IMR-90 (cell line): Measurements from ENCODE around the gene MRTFB. TPM values are rescaled to one million over a fixed set of nuclear protein-coding genes. Genes with fewer than 3 reads are reported as not detected.

Experiments used
- ATAC-seq: fragments of 200-7000 bp; cut with Tn5 transposase; 2 replicates; pipeline ENCODE4 v1.9.1; 2020; ENCODE audit warnings: low read depth, mild to moderate bottlenecking, moderate library complexity
- BruUV-seq: library from RNA; stranded (reverse); fragments of 400-500 nt; replicated peaks from 2 replicates; lab custom pipeline; 2021; lab: Mats Ljungman, UMichigan
- CTCF ChIA-PET: fragments of 300-600 bp; formaldehyde crosslinking; extraction: SDS; loops from one replicate; lab custom pipeline; 2021; ENCODE audit warnings: antibody characterized with exemption; lab: Yijun Ruan, JAX
- POLR2A ChIA-PET: fragments of 300-600 bp; sonication (Branson Sonifier 250); formaldehyde crosslinking; loops from one replicate; lab custom pipeline; 2022; ENCODE audit warnings: antibody characterized with exemption; ENCODE audit not compliant: unreplicated experiment; lab: Charles Lee
- DNase-seq: peaks from one replicate; pipeline ENCODE4 v3.0.0; 2013
- H2AFZ ChIP-seq: replicated peaks from 2 replicates; pipeline ENCODE3; 2013; ENCODE audit warnings: low read length, mild to moderate bottlenecking; ENCODE audit not compliant: poor library complexity
- H2AK5ac ChIP-seq: 2 replicates; pipeline ENCODE4 v1.6.1; 2013; ENCODE audit warnings: low read depth, low read length, inconsistent platforms
- H2AK9ac ChIP-seq: replicated peaks from 2 replicates; pipeline ENCODE3; 2013; ENCODE audit warnings: mild to moderate bottlenecking, low read depth, low read length, moderate library complexity; ENCODE audit not compliant: poor library complexity
- H2BK120ac ChIP-seq: 2 replicates; pipeline ENCODE4 v1.6.1; 2013; ENCODE audit warnings: low read depth, low read length, inconsistent platforms
- H2BK15ac ChIP-seq: 3 replicates; pipeline ENCODE4 v1.6.1; 2013; ENCODE audit warnings: low read depth, low read length, inconsistent platforms
- H2BK20ac ChIP-seq: 2 replicates; pipeline ENCODE4 v1.6.1; 2013; ENCODE audit warnings: low read depth, mild to moderate bottlenecking, inconsistent platforms, low read length, moderate library complexity
- H2BK5ac ChIP-seq: 2 replicates; pipeline ENCODE4 v1.6.1; 2013; ENCODE audit warnings: mild to moderate bottlenecking, low read depth, low read length, inconsistent platforms; ENCODE audit not compliant: poor library complexity, severe bottlenecking
- H3K14ac ChIP-seq: replicated peaks from 2 replicates; pipeline ENCODE4 v1.6.1; 2013; ENCODE audit warnings: low read depth, low read length, inconsistent platforms
- H3K18ac ChIP-seq: 2 replicates; pipeline ENCODE4 v1.6.1; 2013; ENCODE audit warnings: low read depth, low read length, control low read depth
- H3K23ac ChIP-seq: 2 replicates; pipeline ENCODE4 v1.6.1; 2013; ENCODE audit warnings: low read depth, low read length, inconsistent platforms
- H3K27ac ChIP-seq: 2 replicates; pipeline ENCODE4 v1.5.1; 2013; ENCODE audit warnings: mild to moderate bottlenecking, control low read depth, low read length; ENCODE audit not compliant: insufficient read depth
- H3K27me3 ChIP-seq: 2 replicates; pipeline ENCODE4 v1.6.1; 2013; ENCODE audit warnings: low read length; ENCODE audit not compliant: control insufficient read depth, insufficient read depth
- H3K36me3 ChIP-seq: 2 replicates; pipeline ENCODE4 v1.6.1; 2013; ENCODE audit warnings: low read length, mixed read lengths; ENCODE audit not compliant: control insufficient read depth, insufficient read depth
- H3K4ac ChIP-seq: 2 replicates; pipeline ENCODE4 v1.6.1; 2013; ENCODE audit warnings: low read depth, low read length, inconsistent platforms
- H3K4me1 ChIP-seq: 2 replicates; pipeline ENCODE4 v1.6.1; 2013; ENCODE audit warnings: low read length, mixed read lengths; ENCODE audit not compliant: control insufficient read depth, insufficient read depth
- H3K4me2 ChIP-seq: 2 replicates; pipeline ENCODE4 v1.6.1; 2013; ENCODE audit warnings: low read depth, mild to moderate bottlenecking, control low read depth, low read length, moderate library complexity
- H3K4me3 ChIP-seq: 2 replicates; pipeline ENCODE4 v1.5.1; 2013; ENCODE audit warnings: low read depth, mild to moderate bottlenecking, control low read depth, low read length, moderate library complexity; ENCODE audit not compliant: insufficient read depth
- H3K56ac ChIP-seq: 2 replicates; pipeline ENCODE4 v1.6.1; 2013; ENCODE audit warnings: low read length, inconsistent platforms; ENCODE audit not compliant: insufficient read depth; ENCODE audit errors: extremely low read depth
- H3K79me1 ChIP-seq, 2 experiments: 2 replicates each; pipeline ENCODE4 v1.6.1; 2013; ENCODE audit warnings: low read length in 2 of 2, inconsistent platforms in 1 of 2, low read depth in 1 of 2
- H3K9ac ChIP-seq: 2 replicates; pipeline ENCODE4 v1.6.1; 2013; ENCODE audit warnings: low read depth, low read length, control low read depth
- H3K9me1 ChIP-seq: 2 replicates; pipeline ENCODE4 v1.6.1; 2013; ENCODE audit warnings: low read length, inconsistent platforms; ENCODE audit not compliant: insufficient read depth
- H3K9me3 ChIP-seq: 2 replicates; pipeline ENCODE4 v1.6.1; 2013; ENCODE audit warnings: low read length; ENCODE audit not compliant: control insufficient read depth, insufficient read depth
- H4K20me1 ChIP-seq: 2 replicates; pipeline ENCODE4 v1.6.1; 2013; ENCODE audit warnings: low read length, inconsistent platforms; ENCODE audit not compliant: insufficient read depth
- H4K5ac ChIP-seq: 2 replicates; pipeline ENCODE4 v1.6.1; 2013; ENCODE audit warnings: mild to moderate bottlenecking, low read depth, low read length, control low read depth
- H4K8ac ChIP-seq, 2 experiments: 2 replicates each; pipeline ENCODE4 v1.6.1; 2013; ENCODE audit warnings: low read depth in 2 of 2, low read length in 2 of 2, control low read depth in 1 of 2, inconsistent platforms in 1 of 2
- H4K91ac ChIP-seq: 2 replicates; pipeline ENCODE4 v1.6.1; 2013; ENCODE audit warnings: low read depth, low read length, inconsistent platforms; ENCODE audit not compliant: insufficient read depth
- BHLHE40 ChIP-seq: fragments of 150-350 bp; IDR thresholded peaks from 2 replicates; pipeline ENCODE4 v1.6.1; 2016; ENCODE audit warnings: mild to moderate bottlenecking, low read depth, low read length
- CEBPB ChIP-seq: IDR thresholded peaks from 2 replicates; pipeline ENCODE4 v1.6.1; 2012; ENCODE audit warnings: low read depth, low read length, improper control_type of control experiment
- CHD1 ChIP-seq: IDR thresholded peaks from 2 replicates; pipeline ENCODE4 v1.6.1; 2012; ENCODE audit warnings: low read depth, low read length, improper control_type of control experiment
- FOS ChIP-seq: fragments of 150-350 bp; IDR thresholded peaks from 2 replicates; pipeline ENCODE4 v1.6.1; 2016; ENCODE audit warnings: low read depth, low read length
- MAFK ChIP-seq: IDR thresholded peaks from 2 replicates; pipeline ENCODE4 v1.6.1; 2012; ENCODE audit warnings: low read depth, low read length, improper control_type of control experiment
- MAZ ChIP-seq: IDR thresholded peaks from 2 replicates; pipeline ENCODE4 v1.6.1; 2012; ENCODE audit warnings: low read depth, mild to moderate bottlenecking, low read length, improper control_type of control experiment, moderate library complexity, borderline replicate concordance
- MXI1 ChIP-seq: IDR thresholded peaks from 2 replicates; pipeline ENCODE4 v1.6.1; 2012; ENCODE audit warnings: low read depth, mild to moderate bottlenecking, low read length, moderate library complexity, borderline replicate concordance
- NFE2L2 ChIP-seq: fragments of 150-350 bp; IDR thresholded peaks from 2 replicates; pipeline ENCODE4 v1.6.1; 2016; ENCODE audit warnings: low read depth, mild to moderate bottlenecking, low read length
- POLR2A ChIP-seq: IDR thresholded peaks from 2 replicates; pipeline ENCODE4 v1.6.1; 2012; ENCODE audit warnings: mild to moderate bottlenecking, low read depth, low read length
- RCOR1 ChIP-seq: IDR thresholded peaks from 2 replicates; pipeline ENCODE4 v1.6.1; 2012; ENCODE audit warnings: mild to moderate bottlenecking, low read length, improper control_type of control experiment; ENCODE audit not compliant: insufficient replicate concordance
- RFX5 ChIP-seq: IDR thresholded peaks from 2 replicates; pipeline ENCODE4 v1.8.0; 2012; ENCODE audit warnings: low read depth, mild to moderate bottlenecking, low read length, moderate library complexity
- SMC3 ChIP-seq: fragments of 150-350 bp; IDR thresholded peaks from 2 replicates; pipeline ENCODE4 v1.6.1; 2016; ENCODE audit warnings: low read depth, mild to moderate bottlenecking, antibody characterized with exemption, low read length, moderate library complexity
- WGBS, 2 experiments: methylation state at CpG; one replicate each; pipeline versions ENCODE4 v1.1.5 to v1.1.7; 2013; ENCODE audit warnings: missing lambda C conversion rate in 2 of 2; ENCODE audit not compliant: insufficient read length in 1 of 2; ENCODE audit errors: extremely low coverage in 2 of 2; 5-methylcytosine and 5-hydroxymethylcytosine counted together
- dilution Hi-C: fragments of 300-500 bp; cut with HindIII; formaldehyde crosslinking; loops from one replicate; pipeline ENCODE4 v1.14.3; 2018; ENCODE audit warnings: low sequenced_read_pairs; ENCODE audit not compliant: unreplicated experiment
- in situ Hi-C: fragments of 300-500 bp; cut with MboI; formaldehyde crosslinking; loops from 3 replicates; pipeline ENCODE4 v1.14.3; 2019; ENCODE audit warnings: low sequenced_read_pairs, inconsistent platforms, mixed read lengths
- intact Hi-C: fragments of 100-400 bp; cut with micrococcal nuclease; formaldehyde crosslinking; loops from 2 replicates; pipeline ENCODE4 v1.10.0; 2022
- polyA plus RNA-seq, 3 experiments: library from polyadenylated mRNA; depleted of rRNA; stranded (reverse); fragments of >200 nt; gene quantifications; 2 replicates each; pipeline ENCODE4 v1.2.3, GENCODE V29; 2012; ENCODE audit warnings: low replicate concordance in 1 of 3
- total RNA-seq: library from RNA; depleted of rRNA; stranded (reverse); fragments of >200 nt; gene quantifications from 2 replicates; pipeline ENCODE4 v1.2.3, GENCODE V29; 2012
- TF ChIP-seq, protein P1 (sequence below): conservative IDR thresholded peaks from 2 replicates; pipeline ENCODE4 v1.5.1; 2012; ENCODE audit warnings: mild to moderate bottlenecking, low read depth, low read length, improper control_type of control experiment
- TF ChIP-seq, protein P2 (sequence below): fragments of 150-350 bp; IDR thresholded peaks from 2 replicates; pipeline ENCODE4 v1.6.1; 2016; ENCODE audit warnings: low read depth, mild to moderate bottlenecking, low read length, moderate library complexity, borderline replicate concordance
- TF ChIP-seq, protein P3 (sequence below): fragments of 150-350 bp; IDR thresholded peaks from 2 replicates; pipeline ENCODE4 v1.6.1; 2017; ENCODE audit warnings: mild to moderate bottlenecking, antibody characterized with exemption, low read length, low read depth

Gene MRTFB
- total and polyA plus RNA-seq, 2 of the 4 experiments (the other 2 are of a cell fraction): 4.4 to 5.4 TPM

DNA sequence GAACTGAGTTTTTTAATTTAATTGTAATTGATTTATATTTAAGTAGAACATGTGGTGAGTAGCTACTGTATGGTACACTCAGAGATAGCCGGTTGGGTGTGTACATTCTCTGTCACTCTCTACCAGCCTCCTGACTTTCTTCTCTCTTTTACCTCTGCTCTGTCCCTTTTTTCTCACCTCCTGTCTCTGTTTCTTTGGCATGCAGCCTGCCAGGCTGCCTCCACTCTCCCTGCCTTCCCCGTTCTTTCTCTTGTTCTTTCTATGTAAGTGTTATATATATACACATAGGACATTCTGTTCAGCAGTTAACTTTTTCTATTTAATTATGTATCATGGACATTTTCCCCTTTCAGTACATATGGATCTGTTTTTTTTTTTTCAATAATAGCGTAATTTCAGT lies 50.8 kb downstream of the MRTFB start:
- TF ChIP-seq, protein P1, sequence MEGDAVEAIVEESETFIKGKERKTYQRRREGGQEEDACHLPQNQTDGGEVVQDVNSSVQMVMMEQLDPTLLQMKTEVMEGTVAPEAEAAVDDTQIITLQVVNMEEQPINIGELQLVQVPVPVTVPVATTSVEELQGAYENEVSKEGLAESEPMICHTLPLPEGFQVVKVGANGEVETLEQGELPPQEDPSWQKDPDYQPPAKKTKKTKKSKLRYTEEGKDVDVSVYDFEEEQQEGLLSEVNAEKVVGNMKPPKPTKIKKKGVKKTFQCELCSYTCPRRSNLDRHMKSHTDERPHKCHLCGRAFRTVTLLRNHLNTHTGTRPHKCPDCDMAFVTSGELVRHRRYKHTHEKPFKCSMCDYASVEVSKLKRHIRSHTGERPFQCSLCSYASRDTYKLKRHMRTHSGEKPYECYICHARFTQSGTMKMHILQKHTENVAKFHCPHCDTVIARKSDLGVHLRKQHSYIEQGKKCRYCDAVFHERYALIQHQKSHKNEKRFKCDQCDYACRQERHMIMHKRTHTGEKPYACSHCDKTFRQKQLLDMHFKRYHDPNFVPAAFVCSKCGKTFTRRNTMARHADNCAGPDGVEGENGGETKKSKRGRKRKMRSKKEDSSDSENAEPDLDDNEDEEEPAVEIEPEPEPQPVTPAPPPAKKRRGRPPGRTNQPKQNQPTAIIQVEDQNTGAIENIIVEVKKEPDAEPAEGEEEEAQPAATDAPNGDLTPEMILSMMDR: no peak
- TF ChIP-seq MAFK (no peak), CEBPB (no peak), CHD1 (no peak), MAZ (no peak), SMC3 (no peak), NFE2L2 (no peak), RFX5 (no peak), POLR2A (no peak), RCOR1 (no peak), MXI1 (no peak), FOS (no peak), BHLHE40 (no peak)
- TF ChIP-seq, protein P2, sequence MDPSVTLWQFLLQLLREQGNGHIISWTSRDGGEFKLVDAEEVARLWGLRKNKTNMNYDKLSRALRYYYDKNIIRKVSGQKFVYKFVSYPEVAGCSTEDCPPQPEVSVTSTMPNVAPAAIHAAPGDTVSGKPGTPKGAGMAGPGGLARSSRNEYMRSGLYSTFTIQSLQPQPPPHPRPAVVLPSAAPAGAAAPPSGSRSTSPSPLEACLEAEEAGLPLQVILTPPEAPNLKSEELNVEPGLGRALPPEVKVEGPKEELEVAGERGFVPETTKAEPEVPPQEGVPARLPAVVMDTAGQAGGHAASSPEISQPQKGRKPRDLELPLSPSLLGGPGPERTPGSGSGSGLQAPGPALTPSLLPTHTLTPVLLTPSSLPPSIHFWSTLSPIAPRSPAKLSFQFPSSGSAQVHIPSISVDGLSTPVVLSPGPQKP: no peak
- TF ChIP-seq, protein P3, sequence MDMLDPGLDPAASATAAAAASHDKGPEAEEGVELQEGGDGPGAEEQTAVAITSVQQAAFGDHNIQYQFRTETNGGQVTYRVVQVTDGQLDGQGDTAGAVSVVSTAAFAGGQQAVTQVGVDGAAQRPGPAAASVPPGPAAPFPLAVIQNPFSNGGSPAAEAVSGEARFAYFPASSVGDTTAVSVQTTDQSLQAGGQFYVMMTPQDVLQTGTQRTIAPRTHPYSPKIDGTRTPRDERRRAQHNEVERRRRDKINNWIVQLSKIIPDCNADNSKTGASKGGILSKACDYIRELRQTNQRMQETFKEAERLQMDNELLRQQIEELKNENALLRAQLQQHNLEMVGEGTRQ: no peak
- ATAC-seq: no peak
- CTCF ChIA-PET: no interaction called here

More for the DNA sequence above, 50.8 kb downstream of the MRTFB start:
- Histone ChIP-seq H3K4me2 (no peak overlapping the region), H3K14ac (no peak overlapping the region), H3K9me1 (no peaks in the 10 kb centered on the region), H2AK9ac (no peak overlapping the region), H2BK15ac (no peak overlapping the region), H4K20me1 (0 out of 2 replicates have a peak, but pooled peaks cover 3% of the 10 kb centered on the region), H3K18ac (no peak overlapping the region), H3K27ac (no peak overlapping the region), H2AK5ac (no peak overlapping the region), H3K4ac (no peak overlapping the region), H3K9me3 (peaks cover 2% of the 10 kb centered on the region; the same call in 1 of the 2 replicates), H4K5ac (no peak overlapping the region), H2BK120ac (no peak overlapping the region), H2BK5ac (no peak overlapping the region), H3K4me3 (no peak overlapping the region), H3K9ac (no peak overlapping the region), H2BK20ac (no peak overlapping the region), H4K8ac (no peak overlapping the region), H3K27me3 (no peaks in the 10 kb centered on the region), H3K56ac (no peak overlapping the region), H3K36me3 (no peaks in the 10 kb centered on the region), H3K23ac (no peak overlapping the region), H4K91ac (no peak overlapping the region), H2AFZ (no peak overlapping the region), H3K79me1 (peaks cover 6% of the 10 kb centered on the region in 2 experiments; a peak in 3 of 4 replicates), H3K4me1 (no peaks in the 10 kb centered on the region)
- no TSS peak for BruUV-seq
- WGBS, 2 experiments: no CpG with 5 or more reads among the region's 3 CpGs
- dilution Hi-C loops: no loop called here
- POLR2A ChIA-PET: no interaction called here
- DNase-seq: no peak
- in situ Hi-C loops: no loop called here
- intact Hi-C loops: no loop called here
